ENCODE results near the gene FAAP100.

- TF ChIP-seq CTCF (IDR thresholded peaks at IDR 0.05) (no peak), POLR2A (IDR thresholded peaks at IDR 0.05) (no peak)
These were observed 16.3 kb upstream of the FAAP100 start for GRCh38 chr17:81568416-81568815.

All from right lobe of liver (tissue), 4 donors.